Measurements from ENCODE around the gene WDR88. TPM values are rescaled to one million over a fixed set of nuclear protein-coding genes. Genes with fewer than 3 reads are reported as not detected.

The WDR88 gene
- total and polyA plus RNA-seq, 2 experiments from 2014 or later = not detected

GRCh38 chr19:33201473-33201872, 69.6 kb downstream of the WDR88 start:
- Histone ChIP-seq H3K4me1 (ENCODE audit: insufficient read depth) (no peaks in the 10 kb centered on the region), H2AFZ (no peak overlapping the region), H3K4me2 (no peak overlapping the region), H3K36me3 (ENCODE audit: insufficient read depth) (no peaks in the 10 kb centered on the region), H3K4me3 (no peak overlapping the region), H3K79me2 (replicated peaks; ENCODE audit: insufficient read depth) (no peaks in the 10 kb centered on the region), H3F3A (replicated peaks; ENCODE audit: low read depth) (no peaks in the 10 kb centered on the region), H3K9me2 (ENCODE audit: insufficient read depth) (no peaks in the 10 kb centered on the region), H3K27ac (ENCODE audit: low read depth) (no peak overlapping the region), H4K20me1 (replicated peaks; ENCODE audit: insufficient read depth) (peaks cover 4% of the 10 kb centered on the region; the same call in 1 of the 2 replicates), H3K27me3 (ENCODE audit: insufficient read depth) (no peaks in the 10 kb centered on the region)
- TF ChIP-seq CREB1 (CRISPR knock-in tag; IDR thresholded peaks at IDR 0.05; ENCODE audit: low read depth) (no peak), EZH2 (IDR thresholded peaks at IDR 0.05; ENCODE audit: low read depth, unreplicated experiment) (no peak), REST (IDR thresholded peaks at IDR 0.05; ENCODE audit: unreplicated experiment) (no peak), POLR2AphosphoS5 (IDR thresholded peaks at IDR 0.05; ENCODE audit: low read depth) (no peak), ZNF331 (CRISPR knock-in tag; IDR thresholded peaks at IDR 0.05; ENCODE audit: low read depth) (no peak), ZNF114 (CRISPR knock-in tag; IDR thresholded peaks at IDR 0.05) (no peak), NANOG (IDR thresholded peaks at IDR 0.05; ENCODE audit: borderline replicate concordance) (no peak), STAT1 (IDR thresholded peaks at IDR 0.05; ENCODE audit: unreplicated experiment) (no peak), EZH2phosphoT487 (IDR thresholded peaks at IDR 0.05; ENCODE audit: unreplicated experiment) (no peak), JUNB (IDR thresholded peaks at IDR 0.05; ENCODE audit: unreplicated experiment) (no peak)
- TF ChIP-seq, protein P1, sequence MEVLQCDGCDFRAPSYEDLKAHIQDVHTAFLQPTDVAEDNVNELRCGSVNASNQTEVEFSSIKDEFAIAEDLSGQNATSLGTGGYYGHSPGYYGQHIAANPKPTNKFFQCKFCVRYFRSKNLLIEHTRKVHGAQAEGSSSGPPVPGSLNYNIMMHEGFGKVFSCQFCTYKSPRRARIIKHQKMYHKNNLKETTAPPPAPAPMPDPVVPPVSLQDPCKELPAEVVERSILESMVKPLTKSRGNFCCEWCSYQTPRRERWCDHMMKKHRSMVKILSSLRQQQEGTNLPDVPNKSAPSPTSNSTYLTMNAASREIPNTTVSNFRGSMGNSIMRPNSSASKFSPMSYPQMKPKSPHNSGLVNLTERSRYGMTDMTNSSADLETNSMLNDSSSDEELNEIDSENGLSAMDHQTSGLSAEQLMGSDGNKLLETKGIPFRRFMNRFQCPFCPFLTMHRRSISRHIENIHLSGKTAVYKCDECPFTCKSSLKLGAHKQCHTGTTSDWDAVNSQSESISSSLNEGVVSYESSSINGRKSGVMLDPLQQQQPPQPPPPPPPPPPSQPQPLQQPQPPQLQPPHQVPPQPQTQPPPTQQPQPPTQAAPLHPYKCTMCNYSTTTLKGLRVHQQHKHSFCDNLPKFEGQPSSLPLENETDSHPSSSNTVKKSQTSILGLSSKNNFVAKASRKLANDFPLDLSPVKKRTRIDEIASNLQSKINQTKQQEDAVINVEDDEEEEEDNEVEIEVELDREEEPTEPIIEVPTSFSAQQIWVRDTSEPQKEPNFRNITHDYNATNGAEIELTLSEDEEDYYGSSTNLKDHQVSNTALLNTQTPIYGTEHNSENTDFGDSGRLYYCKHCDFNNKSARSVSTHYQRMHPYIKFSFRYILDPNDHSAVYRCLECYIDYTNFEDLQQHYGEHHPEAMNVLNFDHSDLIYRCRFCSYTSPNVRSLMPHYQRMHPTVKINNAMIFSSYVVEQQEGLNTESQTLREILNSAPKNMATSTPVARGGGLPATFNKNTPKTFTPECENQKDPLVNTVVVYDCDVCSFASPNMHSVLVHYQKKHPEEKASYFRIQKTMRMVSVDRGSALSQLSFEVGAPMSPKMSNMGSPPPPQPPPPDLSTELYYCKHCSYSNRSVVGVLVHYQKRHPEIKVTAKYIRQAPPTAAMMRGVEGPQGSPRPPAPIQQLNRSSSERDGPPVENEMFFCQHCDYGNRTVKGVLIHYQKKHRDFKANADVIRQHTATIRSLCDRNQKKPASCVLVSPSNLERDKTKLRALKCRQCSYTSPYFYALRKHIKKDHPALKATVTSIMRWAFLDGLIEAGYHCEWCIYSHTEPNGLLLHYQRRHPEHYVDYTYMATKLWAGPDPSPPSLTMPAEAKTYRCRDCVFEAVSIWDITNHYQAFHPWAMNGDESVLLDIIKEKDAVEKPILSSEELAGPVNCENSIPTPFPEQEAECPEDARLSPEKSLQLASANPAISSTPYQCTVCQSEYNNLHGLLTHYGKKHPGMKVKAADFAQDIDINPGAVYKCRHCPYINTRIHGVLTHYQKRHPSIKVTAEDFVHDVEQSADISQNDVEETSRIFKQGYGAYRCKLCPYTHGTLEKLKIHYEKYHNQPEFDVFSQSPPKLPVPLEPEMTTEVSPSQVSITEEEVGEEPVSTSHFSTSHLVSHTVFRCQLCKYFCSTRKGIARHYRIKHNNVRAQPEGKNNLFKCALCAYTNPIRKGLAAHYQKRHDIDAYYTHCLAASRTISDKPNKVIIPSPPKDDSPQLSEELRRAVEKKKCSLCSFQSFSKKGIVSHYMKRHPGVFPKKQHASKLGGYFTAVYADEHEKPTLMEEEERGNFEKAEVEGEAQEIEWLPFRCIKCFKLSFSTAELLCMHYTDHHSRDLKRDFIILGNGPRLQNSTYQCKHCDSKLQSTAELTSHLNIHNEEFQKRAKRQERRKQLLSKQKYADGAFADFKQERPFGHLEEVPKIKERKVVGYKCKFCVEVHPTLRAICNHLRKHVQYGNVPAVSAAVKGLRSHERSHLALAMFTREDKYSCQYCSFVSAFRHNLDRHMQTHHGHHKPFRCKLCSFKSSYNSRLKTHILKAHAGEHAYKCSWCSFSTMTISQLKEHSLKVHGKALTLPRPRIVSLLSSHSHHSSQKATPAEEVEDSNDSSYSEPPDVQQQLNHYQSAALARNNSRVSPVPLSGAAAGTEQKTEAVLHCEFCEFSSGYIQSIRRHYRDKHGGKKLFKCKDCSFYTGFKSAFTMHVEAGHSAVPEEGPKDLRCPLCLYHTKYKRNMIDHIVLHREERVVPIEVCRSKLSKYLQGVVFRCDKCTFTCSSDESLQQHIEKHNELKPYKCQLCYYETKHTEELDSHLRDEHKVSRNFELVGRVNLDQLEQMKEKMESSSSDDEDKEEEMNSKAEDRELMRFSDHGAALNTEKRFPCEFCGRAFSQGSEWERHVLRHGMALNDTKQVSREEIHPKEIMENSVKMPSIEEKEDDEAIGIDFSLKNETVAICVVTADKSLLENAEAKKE (CRISPR knock-in tag; IDR thresholded peaks at IDR 0.05) = no peak
- TF ChIP-seq, protein P2, sequence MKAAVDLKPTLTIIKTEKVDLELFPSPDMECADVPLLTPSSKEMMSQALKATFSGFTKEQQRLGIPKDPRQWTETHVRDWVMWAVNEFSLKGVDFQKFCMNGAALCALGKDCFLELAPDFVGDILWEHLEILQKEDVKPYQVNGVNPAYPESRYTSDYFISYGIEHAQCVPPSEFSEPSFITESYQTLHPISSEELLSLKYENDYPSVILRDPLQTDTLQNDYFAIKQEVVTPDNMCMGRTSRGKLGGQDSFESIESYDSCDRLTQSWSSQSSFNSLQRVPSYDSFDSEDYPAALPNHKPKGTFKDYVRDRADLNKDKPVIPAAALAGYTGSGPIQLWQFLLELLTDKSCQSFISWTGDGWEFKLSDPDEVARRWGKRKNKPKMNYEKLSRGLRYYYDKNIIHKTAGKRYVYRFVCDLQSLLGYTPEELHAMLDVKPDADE (IDR thresholded peaks at IDR 0.05) = no peak
- TF ChIP-seq, protein P3, sequence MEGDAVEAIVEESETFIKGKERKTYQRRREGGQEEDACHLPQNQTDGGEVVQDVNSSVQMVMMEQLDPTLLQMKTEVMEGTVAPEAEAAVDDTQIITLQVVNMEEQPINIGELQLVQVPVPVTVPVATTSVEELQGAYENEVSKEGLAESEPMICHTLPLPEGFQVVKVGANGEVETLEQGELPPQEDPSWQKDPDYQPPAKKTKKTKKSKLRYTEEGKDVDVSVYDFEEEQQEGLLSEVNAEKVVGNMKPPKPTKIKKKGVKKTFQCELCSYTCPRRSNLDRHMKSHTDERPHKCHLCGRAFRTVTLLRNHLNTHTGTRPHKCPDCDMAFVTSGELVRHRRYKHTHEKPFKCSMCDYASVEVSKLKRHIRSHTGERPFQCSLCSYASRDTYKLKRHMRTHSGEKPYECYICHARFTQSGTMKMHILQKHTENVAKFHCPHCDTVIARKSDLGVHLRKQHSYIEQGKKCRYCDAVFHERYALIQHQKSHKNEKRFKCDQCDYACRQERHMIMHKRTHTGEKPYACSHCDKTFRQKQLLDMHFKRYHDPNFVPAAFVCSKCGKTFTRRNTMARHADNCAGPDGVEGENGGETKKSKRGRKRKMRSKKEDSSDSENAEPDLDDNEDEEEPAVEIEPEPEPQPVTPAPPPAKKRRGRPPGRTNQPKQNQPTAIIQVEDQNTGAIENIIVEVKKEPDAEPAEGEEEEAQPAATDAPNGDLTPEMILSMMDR (conservative IDR thresholded peaks at IDR 0.05; ENCODE audit: low read depth in 2 of 2) = no peak
- Mint-ChIP-seq H3K4me1 (no peaks in the 10 kb centered on the region), H3K27ac (no peak overlapping the region), H3K36me3 (ENCODE audit: low read depth) (peaks cover 7% of the 10 kb centered on the region), H3K9me3 (no peaks in the 10 kb centered on the region), H3K27me3 (ENCODE audit: insufficient read depth, low read depth, poor library complexity) (peaks cover 8% of the 10 kb centered on the region), H3K4me3 (no peak overlapping the region)
- DNase-seq (ENCODE audit: low spot score) = no peak
- ATAC-seq = no peak
